T-helper 2 cell treated with Interferon-gamma antibody and Interleukin-4, amounts not matched to agents 100 ng/mL and 5 ng/mL, for 36 hours (primary cell): Measurements from ENCODE around the gene PRDM16. TPM values are rescaled to one million over a fixed set of nuclear protein-coding genes. Genes with fewer than 3 reads are reported as not detected.

Experiments used
- intact Hi-C: fragments of 100-400 bp; cut with micrococcal nuclease; formaldehyde crosslinking; loops from one replicate; pipeline ENCODE4 v1.15.1; 2023
- total RNA-seq: library from RNA; stranded (reverse); gene quantifications from 2 replicates; pipeline ENCODE4 v1.2.3, GENCODE V29; 2022

The PRDM16 gene
- total RNA-seq, 1 donor from 2014 or later = not detected

DNA sequence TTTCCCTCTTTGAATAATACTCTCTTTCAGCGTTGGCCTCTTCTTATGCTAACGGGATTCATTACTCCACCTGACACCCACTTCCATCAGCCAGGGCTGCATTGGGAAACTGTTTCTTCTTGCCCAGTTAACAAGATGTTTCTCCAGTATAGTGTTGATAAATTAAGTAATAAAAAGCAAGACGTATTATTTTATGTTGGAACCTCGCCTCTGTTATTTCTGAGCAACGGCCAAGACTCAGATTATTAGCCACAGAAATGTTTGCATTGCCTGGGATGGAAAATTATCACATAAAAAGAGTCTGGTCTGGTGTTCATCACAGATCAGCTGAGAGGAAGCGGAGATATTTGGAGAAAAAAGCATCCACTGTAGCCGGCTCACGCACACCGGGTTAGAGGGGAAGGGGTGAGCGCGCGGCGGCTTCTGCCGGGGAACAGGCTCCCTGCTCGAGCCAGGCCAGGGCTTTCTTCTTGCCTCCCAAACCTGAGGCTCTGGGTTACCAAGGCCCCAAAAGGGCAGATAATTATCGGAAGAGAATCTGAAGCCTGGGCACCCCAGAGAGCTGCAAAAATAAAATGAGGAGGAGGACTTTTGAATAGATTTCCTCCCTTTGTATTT lies 189.5 kb downstream of the PRDM16 start:
- intact Hi-C loops = no loop called here

DNA sequence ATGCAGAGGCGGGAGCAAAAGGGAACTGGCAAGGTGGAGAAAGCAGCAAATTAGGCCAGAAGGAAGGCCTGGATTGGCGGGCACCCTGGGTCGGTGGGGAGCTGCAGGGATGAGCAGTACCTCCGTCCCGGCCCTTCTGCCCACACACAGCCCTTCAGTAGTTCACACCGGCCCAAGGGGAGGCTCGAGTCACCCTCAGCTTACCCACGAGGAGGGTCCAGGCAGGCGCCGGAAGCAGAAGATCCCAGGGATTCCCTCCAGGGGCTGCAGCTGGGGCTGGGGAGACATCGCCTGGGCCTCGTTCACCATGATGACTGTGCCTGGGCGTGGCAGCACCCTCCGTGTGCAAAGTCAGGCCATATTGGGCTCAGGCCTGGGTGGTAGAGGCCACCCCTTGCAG lies 190.0 kb downstream of the PRDM16 start:
- intact Hi-C loops = no loop called here

DNA sequence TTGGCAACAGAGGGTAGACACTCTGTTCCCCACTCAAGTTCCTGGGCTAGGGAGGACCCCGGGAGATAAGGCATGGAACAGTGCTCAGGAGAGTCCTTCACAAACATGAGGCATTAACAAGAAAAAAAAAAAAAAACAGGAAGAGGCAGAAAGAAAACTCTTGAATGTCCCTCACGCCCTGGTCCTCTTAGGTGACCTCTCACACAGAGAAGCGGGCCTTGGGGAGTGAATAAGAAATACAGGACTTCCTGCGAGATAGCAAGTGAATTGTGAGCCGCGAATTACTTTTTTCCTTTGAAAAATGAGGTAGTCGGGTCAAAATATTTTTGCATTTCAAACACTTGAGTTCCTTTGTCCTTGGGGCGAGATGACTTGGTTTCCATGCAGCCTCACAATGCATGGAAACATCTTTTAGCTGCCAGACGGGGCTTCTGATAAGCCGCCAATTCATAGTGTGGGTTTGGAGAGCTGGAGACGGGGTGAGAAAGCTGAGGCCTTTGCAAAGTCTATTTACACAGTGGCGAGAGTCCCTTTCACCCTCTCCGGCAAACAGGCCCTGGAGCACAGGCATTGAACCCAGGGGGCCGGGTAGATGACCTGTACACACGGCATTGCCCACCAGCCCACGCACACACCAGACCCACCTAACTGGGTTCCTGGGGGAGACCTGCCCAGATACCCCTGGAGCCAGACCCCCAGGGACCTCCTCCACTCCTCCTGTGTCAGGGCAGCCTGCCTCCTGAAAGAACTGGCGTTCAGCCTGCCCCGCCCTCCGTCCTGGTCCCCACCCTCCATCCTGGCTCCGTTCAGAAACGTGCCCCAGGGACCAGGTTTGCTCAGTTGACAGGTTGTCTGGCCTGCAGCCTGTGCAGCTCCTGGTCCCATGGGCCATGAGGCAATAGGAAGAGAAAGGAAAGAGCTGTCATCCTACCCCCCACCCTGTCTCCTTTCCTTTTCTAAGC lies 192.3 kb downstream of the PRDM16 start:
- intact Hi-C loops = no loop called here

DNA sequence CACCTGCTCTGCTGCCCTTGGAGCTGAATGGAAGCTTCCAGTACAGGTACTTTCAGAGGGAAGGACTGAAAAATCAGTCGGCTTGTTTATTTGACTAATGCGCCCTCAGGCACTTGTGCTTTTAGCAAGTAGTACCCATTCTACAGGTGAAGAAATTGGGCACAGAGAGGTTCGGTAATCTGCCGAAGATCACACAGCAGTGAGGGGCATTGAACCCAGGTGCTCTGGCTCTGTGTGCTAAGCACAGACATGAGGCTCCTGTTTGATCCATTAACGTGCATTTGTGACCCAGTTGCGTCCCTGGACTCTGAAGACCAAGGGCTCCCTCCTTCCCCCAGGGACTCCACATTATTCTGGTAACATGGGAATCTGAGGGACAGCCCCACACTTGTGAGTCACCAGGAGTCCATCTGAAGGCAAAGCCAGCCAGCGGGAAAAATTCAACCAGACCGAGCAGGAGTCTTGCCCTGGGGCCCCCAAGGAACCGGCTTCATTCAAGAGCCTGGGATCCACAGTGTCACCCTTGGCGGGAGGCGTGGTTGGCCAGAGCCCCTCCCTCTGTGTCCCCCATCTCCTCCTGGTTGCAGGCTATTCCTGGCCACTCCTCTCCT lies 193.1 kb downstream of the PRDM16 start:
- intact Hi-C loops = no loop called here

DNA sequence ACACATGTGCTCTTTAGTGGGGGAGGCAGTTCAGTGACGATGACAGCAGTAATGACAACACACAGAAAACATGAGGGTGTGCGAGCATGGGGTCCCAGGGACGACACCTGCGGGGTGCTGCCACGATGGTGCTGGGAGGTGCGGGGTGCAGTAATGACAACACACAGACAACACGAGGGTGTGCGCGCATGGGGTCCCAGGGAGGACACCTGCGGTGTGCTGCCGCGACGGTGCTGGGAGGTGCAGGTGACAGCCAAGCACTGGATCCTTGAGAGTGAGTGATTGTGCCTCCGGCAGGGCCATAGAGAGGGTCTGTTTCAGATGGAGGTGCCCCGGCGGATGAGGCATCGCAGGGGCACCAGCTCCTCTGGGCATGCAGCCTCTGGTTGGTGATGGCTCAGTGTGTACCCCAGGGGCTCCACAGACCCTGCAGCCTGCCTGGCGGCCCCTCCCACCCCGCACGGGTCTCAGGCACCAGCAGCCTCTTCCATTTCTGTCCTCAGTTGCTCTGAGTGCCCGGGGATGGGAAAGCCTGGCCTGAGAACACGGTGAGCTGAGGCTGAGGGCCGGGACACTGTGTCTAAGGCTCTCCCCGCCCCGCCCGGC lies 193.8 kb downstream of the PRDM16 start:
- intact Hi-C loops = no loop called here

DNA sequence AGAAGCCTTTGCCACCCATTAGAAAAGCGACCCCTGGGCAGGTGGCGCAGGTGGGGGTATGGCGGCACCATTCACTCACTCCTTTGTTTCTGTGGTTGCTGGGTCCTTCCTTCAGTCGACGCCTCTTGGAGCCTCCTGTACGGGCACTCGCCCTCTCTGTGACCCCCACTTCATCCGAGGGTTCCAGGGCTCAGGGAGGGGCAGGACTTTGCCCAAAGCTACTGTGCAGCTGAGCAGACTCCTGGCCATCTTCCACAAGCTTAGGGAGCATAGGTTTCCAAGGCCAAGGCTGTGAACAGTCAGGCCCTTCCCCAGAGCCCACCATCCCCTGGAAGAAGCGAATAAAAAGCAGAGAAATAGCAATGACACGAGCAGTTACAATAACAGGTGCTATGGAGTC lies 194.8 kb downstream of the PRDM16 start:
- intact Hi-C loops = no loop called here

DNA sequence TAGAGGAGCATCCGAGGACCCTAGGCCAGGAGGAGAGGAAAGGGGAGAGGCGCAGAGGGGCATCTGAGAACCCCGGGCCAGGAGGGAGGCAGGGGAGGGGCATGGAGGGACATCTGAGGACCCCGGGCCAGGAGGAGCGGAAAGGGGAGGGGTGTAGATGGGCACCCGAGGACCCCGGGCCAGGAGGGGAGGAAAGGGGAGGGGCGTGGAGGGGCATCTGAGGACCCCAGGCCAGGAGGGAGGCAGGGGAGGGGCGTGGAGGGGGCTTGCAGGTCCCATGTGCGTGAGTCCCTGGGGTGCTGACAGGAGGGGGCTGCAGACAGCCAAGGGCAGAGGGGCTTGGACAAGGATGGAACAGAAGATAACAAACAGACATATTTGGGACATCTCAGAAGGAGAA lies 195.5 kb downstream of the PRDM16 start:
- intact Hi-C loops = no loop called here

DNA sequence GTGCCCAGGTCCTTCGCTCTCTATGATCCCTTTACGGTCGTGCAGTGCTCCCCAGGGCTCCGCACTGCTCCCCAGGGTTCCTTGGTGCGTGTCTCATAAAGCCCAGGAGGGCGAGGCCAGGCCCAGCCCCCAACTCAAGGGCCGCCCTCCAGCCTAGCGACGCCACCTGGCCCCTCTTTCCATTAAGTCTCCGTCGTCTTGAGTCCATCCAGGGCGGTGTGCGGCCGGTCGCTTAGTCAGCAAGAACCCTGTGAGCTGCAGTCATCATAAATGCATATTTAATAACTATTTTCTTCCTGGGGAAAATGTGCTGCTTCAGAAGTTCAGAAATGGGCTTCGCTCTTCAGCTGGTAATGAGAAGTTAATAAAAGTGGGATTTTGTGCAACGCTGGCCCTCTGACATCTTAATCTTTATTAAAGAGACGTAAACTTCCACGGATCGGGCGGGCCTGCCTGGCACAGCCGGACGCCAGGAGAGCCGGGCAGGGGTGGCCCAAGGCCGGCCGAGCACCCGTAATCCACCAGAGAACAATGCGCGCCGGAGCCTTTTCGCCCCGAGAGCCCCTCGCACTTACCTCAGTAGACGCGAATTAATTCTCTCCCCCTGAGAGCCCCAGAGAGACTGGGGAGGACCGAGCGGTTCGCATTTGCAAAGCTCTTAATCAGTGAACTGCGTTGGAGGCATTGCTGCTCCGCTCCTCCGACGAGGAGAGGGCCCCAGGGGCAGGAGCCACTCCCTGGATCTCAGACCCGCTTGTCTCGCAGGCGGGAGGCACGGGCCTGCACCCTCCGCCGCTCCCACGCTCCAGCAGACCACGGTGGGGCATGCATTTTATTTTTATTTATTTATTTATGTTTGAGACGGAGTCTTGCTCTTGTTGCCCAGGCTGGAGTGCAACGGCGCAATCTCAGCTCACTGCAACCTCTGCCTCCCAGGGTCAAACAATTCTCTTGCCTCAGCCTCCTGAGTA lies 197.1 kb downstream of the PRDM16 start:
- intact Hi-C loops = no loop called here

DNA sequence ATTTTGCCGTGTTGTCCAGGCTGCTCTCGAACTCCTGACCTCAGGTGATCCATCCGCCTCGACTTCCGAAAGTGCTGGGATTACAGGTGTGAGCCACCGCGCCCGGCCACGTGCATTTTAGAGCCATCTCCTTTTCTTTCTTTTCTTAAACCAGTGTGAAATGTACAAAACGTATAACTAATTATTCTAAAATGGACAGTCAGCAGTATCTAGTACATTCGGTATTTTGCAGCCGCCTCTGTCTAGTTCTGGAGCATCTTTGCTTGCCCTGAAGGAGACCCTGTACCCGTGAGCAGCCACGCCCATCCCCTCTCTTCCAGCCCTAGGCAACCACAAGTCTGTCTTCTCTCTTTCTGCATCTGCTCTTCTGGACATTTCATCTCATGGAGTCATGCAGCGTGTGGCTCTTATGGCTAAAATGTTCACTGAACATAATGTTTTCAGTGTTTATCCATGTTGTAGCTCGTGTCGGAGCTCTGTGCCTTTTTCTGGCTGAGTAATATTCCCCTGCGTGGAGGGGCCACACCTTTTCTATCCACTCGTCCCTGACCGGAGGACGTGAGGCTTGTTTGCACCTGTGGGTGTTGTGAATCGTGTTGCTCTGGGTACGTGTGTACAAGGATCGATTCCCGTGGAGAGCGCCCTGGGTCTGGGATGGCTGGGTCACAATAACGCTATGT lies 198.0 kb downstream of the PRDM16 start:
- intact Hi-C loops = no loop called here

DNA sequence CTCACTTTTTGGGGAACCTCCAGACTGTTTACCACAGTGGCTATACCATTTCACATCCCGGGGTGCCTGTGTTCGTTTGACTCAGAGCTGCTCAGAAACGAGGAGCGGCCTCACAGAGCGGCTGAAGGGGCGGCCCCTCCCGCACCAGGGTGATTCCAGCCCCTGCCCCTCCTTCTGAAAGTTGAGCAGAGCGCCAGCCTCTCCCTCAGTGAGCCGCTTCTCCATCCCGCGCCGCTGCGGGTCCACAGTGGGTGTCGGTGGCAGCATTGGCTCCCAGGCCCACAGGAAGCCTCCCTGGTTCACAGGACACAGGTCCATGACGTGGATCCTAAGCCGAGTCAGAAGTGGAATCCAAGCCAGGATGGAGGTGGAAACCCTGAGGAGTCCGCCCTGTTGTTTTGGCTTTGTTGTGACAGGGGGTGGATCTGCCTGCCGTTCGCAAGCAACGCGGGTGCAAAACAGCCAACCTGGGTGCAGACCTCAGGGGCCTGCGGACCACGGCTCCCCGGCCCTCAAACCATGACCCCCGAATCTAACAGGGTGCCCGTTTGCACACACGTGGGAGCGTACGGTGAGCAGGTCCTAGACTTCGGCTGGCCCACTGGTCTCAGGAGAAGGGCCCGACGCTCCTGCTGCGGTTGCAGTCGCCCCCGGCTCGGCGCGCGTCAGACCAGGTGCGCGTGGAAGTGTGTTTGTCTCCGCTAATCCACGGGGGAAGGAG lies 198.7 kb downstream of the PRDM16 start:
- intact Hi-C loops = no loop called here

DNA sequence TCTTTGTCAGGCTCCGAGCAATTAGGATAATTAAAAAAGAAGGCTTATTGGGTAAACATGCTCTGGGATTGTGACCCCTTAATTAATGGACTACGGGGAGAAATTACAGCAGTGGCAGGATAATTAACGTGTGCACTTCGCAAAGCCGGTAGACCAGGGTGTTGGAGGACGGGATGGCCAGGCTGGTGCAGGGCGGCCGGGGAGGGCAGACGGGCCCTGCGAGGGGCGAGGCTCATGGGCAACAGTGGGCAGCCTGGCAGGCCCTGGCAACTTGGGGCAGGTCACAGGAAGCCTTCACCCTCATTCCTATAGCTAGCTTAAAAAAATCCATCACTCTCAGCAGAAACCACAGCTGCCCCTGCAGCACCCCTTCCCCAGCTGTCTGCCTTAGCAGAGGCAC lies 199.3 kb downstream of the PRDM16 start:
- intact Hi-C loops = no loop called here

DNA sequence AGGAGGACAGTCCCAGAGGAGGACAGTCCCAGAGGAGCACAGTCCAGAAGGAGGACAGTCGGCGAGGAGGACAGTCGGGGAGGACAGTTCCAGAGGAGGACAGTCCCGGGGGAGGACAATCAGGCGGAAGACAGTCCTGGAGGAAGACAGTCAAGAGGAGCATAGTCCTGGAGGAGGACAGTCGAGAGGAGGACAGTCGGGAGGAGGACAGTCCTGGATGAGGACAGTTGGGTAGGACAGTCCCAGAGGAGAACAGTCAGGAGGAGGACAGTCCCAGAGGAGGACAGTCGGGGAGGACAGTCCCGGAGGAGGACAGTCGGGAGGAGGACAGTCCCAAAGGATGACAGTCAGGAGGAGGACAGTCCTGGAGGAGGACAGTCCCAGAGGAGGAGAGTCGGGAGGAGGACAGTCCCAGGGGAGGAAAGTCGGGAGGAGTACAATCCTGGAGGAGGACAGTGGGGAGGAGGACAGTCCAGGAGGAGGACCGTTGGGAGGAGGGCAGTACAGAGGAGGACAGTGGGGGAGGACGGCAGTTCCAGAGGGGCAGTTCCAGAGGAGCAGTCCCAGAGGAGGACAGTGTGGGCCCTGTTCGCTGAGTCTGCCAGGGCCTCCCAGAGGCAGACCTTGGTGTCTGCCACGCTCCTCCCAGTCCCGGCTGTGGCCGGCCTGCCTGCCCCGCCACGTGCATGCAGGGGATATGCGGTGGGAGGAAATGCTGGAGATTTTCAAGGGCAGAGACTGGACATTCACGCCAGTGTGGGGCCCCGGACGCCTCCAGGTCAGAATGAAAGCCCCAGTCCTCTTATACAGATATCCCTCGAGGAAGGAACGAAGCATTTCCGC lies 201.6 kb downstream of the PRDM16 start:
- intact Hi-C loops = no loop called here

DNA sequence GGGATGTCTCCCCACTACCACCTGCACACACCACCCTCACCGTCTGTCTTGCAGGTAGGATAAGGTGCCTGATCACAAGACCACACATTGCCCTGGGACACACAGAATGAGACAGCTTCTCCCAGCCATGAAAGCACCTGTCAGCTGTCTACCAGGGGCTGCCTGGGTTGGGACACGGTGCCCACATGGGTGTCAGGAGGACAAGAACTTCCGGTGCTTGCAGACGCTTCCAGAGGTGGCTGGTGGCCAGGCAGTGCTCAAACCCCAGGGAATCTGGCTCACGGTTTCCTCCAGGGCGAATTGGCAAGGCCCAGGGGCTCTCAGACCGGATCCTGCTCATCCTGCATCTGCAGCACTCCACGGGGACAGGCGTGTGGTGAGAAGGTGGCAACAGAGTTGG lies 202.9 kb downstream of the PRDM16 start:
- intact Hi-C loops = no loop called here

DNA sequence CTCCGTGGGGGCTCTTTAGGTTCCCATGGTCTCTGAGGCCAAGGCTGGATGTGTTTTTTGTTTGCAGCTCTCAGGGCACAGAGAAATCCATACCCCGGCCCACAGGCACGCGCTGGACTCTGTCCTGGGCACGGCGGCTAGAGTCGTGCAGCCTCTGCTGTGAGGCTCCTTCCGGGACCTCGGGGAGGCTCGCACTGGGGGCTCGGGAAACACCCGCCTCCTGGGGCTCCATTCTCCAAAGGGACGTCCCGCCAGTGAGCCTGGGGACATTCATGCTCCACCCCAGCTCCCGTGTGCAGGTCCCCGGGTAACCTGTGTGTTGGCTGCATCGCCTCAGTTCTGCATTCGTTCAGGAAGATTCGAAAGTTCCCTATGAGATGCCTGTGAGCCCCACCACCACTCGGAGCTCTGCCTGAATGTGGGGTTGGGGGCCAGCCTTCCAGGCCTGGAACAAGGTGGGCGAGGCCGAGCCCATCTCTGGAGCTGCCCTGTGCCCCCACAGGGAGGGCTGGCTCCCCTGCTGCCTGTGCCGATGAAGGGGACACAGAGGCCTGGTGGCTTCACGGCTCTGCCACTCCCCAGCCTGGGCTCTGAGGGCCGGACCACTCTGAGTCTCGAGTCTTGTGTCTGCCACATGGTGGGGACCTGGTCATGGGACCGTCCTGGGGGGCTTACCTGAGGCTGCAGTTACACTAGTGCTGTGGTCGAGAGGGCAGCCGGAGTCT lies 203.5 kb downstream of the PRDM16 start:
- intact Hi-C loops = no loop called here

DNA sequence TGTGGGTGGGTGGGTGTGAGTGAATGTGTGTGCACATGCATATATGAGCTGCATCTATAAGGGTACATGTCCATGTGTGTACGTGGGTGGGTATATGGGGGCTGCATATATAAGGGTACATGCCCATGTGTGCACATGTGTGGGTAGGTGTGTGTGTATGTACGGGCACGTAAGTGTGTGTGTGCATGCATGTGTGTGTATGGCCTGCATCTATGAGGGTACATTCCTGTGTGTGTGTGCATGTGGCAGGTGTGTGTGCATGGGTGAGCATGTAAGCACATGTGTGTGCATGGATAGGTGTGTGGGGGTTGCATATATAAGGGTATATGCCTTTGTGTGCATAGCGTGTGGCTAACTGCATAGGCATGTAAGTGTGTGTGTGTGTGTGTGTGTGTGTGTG lies 204.4 kb downstream of the PRDM16 start:
- intact Hi-C loops = no loop called here

DNA sequence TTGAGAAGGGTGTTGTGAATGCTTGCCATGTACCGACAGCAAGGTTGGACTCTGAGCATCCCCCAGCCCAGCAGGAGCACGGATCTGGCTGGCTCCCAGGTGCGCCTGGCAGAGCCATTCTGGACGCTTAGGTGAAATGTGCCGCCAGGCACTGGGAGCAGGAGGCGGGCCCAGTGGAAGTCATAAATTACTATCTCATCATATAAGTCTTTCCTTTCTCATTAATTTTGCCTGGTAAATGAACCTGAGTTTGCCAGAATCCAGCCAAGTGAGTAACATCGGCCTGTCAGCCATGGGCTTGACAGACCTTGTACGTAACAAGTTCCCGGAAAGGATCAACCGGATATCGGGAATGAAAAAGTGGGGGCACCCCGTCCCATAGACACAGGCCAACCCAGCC lies 206.0 kb downstream of the PRDM16 start:
- intact Hi-C loops = no loop called here

DNA sequence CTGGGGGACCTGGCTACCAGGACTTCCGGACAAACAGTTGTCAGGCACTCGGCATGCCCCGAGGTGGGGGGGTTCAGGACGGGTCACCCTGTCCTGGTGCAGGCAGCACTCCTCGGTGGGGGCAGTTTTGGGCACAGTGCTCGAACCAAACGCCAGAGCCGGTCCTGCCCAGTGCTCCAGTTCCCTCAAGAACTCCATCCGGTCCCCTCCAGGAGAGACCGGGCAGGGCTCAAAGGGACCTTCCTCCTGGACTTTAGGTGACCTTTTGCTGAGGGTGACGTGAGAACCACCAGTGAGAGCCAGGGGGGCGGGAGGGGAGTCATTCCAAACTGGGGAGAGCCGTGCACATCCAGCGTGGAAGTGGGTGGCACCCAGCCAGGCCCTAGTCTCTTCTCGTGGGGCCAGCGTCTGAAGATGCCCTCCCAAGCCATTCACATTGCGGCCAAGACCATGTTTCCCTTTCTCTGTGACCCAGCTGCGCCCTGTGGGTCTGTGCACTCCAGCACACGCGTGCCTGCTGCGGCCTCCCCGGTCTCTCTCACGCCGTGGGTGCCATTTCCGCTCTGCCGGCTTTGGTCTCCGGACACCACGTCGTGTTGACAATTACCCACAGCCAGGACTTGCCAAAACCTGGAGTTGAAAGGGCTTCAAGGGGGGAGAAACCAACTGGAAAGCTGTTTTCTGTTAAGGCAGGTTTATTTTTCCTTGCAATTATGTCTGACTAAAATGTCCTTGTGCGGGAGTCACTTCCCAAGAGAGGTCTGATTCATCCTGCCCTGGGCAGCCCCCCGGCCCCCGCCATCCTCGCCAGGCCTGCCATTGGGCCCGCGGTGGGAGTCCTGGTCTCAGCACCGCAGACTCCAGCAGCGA lies 206.7 kb downstream of the PRDM16 start:
- intact Hi-C loops = no loop called here
